Activated CD4-positive, alpha-beta memory T cell treated with anti-CD3 and anti-CD28 coated beads for 36 hours (primary cell): ENCODE data around the gene TMEM116. TPM values are rescaled to one million over a fixed set of nuclear protein-coding genes. Genes with fewer than 3 reads are reported as not detected.

Source experiments
- CTCF ChIA-PET: fragments of 350-600 bp; sonication (Branson Sonifier 250); formaldehyde crosslinking; loops from one replicate; lab custom pipeline; 2021; ENCODE audit warnings: antibody characterized with exemption, inconsistent platforms; lab: Charles Lee
- POLR2A ChIA-PET: fragments of 350-600 bp; sonication (Branson Sonifier 250); formaldehyde crosslinking; loops from one replicate; lab custom pipeline; 2021; ENCODE audit warnings: antibody characterized with exemption; lab: Charles Lee
- DNase-seq: peaks from one replicate; pipeline ENCODE4 v3.0.0-alpha.2; 2020
- H3K27ac Mint-ChIP-seq: one replicate; pipeline ENCODE4 v1.8.0; 2021; ENCODE audit warnings: mixed read lengths
- H3K27me3 Mint-ChIP-seq: one replicate; pipeline ENCODE4 v1.8.0; 2021; ENCODE audit warnings: mixed read lengths
- H3K36me3 Mint-ChIP-seq: one replicate; pipeline ENCODE4 v1.8.0; 2021; ENCODE audit warnings: mixed read lengths
- H3K4me1 Mint-ChIP-seq: one replicate; pipeline ENCODE4 v1.8.0; 2021; ENCODE audit warnings: low read depth, mixed read lengths
- H3K4me3 Mint-ChIP-seq: one replicate; pipeline ENCODE4 v1.8.0; 2021; ENCODE audit warnings: mild to moderate bottlenecking, mixed read lengths
- H3K9me3 Mint-ChIP-seq: one replicate; pipeline ENCODE4 v1.8.0; 2021; ENCODE audit warnings: mixed read lengths
- intact Hi-C: fragments of 100-400 bp; cut with micrococcal nuclease; formaldehyde crosslinking; loops from one replicate; pipeline ENCODE4 v1.15.1; 2023
- microRNA-seq: library from miRNA; unstranded; fragments of <30 nt; microRNA quantifications from one replicate; pipeline ENCODE4 v1.2.0, GENCODE V29; 2022; ENCODE audit warnings: borderline number of aligned reads, borderline microRNAs expressed, borderline replicate concordance
- total RNA-seq, 2 experiments: library from RNA; stranded (reverse); gene quantifications; one replicate each; pipeline ENCODE4 v1.2.3, GENCODE V29; 2021

Gene TMEM116
- total RNA-seq, 2 experiments from 2014 or later: 14.0 to 17.1 TPM

DNA sequence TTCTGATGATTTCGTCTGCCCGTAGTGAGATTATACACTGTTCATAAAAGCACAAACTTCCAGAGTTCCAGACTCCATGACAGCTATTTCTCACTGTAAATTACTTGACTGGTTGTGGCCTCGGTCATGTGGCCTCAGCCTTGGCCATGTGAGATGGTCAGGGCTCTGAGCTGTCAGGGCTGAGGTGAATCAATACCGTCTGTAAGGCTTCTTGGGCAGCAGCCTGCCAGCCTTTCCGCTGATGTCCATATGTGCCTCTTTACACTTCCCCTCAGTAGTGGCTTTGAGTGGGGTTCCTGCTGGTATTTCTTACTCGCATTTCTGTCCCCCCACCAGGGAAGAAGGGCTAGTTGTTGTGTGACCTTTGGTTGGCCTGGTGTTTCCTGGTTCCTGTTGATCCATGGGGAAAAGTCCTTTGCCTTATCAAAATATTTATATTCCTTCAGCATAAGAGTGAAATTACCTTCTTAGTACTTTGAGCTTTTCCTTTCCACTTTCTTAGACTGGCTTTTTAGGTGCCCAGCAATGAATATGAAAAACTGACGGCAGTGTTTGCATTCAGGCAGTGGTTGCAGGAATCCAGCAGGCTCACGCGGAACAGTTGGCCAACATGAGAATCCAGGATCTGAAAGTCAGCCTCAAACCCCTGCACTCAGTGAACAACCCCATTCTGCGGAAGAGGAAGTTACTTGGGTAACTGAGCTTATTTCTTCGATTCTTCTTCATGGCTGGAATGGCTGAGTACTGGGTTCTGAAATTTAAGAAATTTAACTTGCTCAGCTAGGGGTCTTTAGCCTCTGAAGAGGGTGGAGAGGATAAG, 124.8 kb downstream of the TMEM116 start:
- CTCF ChIA-PET: interaction anchor here (1.4 kb wide), 1 partner anchor 75 kb away, joined by 3 read pairs; no protein-coding TSS in a partner anchor
- intact Hi-C loops: no loop called here
- no peak overlapping the region for H3K27ac Mint-ChIP-seq
- no peaks in the 10 kb centered on the region for H3K9me3 Mint-ChIP-seq
- no peaks in the 10 kb centered on the region for H3K4me1 Mint-ChIP-seq
- H3K4me3 Mint-ChIP-seq: no peak overlapping the region
- peaks cover 59% of the 10 kb centered on the region for H3K36me3 Mint-ChIP-seq
- H3K27me3 Mint-ChIP-seq: no peaks in the 10 kb centered on the region
- POLR2A ChIA-PET: no interaction called here
- no peak for DNase-seq

DNA sequence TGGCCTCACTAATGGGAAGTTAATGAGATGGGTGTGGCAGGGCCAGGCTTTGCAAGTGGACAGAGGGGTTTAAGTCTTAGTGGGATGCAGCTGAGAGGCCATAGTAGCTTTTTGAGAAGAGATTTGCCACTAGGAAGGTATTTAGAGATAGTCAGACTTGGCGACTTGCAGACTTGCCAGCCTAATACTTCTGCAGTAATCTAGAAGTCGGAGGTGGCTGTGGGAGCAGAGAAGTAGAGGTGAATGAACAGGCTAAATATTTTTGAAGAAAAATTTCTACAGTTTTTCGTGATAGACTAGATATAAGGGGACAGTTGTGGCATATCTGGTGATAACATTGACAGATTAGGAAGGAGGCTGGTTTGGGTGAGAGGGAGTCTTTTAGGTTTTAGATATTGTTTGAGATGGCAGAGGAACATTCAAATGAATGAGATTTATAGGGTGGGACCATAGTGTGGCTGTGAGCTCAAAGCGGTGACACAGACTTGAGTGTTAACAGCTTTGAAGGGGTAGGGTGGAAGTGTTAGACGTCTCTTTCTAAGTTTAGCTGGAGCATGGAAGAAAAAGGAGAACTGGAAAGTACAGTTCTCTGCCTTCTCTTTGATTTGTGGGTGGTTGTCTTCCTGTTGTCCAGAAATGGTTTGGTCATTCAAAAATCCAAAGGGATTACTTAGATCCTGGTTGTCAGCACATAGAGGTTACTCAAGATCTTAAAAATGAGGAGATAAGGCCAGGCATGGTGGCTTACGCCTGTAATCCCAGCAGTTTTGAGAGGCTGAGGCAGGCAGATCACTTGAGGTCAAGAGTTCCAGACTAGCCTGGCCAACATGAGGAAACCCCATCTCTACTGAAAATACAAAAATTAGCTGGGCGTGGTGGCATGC, 126.1 kb downstream of the TMEM116 start:
- no peaks in the 10 kb centered on the region for H3K9me3 Mint-ChIP-seq
- no peak overlapping the region for H3K27ac Mint-ChIP-seq
- H3K4me3 Mint-ChIP-seq: no peak overlapping the region
- H3K36me3 Mint-ChIP-seq: peaks cover 57% of the 10 kb centered on the region
- H3K27me3 Mint-ChIP-seq: no peaks in the 10 kb centered on the region
- intact Hi-C loops: no loop called here
- no peak for DNase-seq
- H3K4me1 Mint-ChIP-seq: no peaks in the 10 kb centered on the region
- CTCF ChIA-PET: interaction anchor here (1.4 kb wide), 1 partner anchor 74 kb away, joined by 3 read pairs; no protein-coding TSS in a partner anchor
- POLR2A ChIA-PET: no interaction called here

DNA sequence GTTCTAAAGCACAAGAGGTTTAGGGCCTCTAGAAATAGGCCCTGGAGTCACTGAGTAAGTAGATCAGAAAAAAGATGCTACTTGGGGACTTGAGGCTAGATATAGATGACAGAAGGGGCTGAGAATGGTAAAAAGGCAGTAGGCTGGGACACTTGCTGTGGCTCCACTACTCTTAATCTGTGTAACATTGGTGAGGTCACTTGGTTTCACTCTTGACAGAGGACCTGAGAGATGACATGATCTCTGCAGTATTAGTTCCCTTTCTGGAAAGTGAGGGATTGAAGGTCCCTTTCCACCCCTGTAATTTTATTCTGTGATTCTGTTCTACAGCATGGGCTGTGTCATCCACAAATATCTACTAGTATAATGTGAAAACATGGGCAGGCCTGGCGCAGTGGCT, 131.2 kb downstream of the TMEM116 start:
- intact Hi-C loops: no loop called here
- Mint-ChIP-seq H3K27me3 (no peaks in the 10 kb centered on the region), H3K27ac (no peak overlapping the region), H3K4me1 (no peaks in the 10 kb centered on the region), H3K9me3 (no peaks in the 10 kb centered on the region), H3K4me3 (no peak overlapping the region), H3K36me3 (peaks cover 44% of the 10 kb centered on the region)
- DNase-seq: no peak
- POLR2A ChIA-PET: no interaction called here
- CTCF ChIA-PET: no interaction called here

Small RNA genes lying within 50 kb of the gene (microRNA-seq; reads per million reads assigned to microRNA genes)
- not detected for gene MIR3657

Other genes with a start within 250 kb of the TMEM116 start
- gene ALDH2, start 246.2 kb downstream of the TMEM116 start, total RNA-seq: 1 to 10 TPM; 1.9 to 3.1 TPM
- 10 to 100 TPM; 53.7 to 53.9 TPM for gene MAPKAPK5, start 170.9 kb downstream of the TMEM116 start, total RNA-seq
- gene ERP29, start 261 bp upstream of the TMEM116 start, total RNA-seq: 100 to 1,000 TPM; 102 to 104 TPM
- 10 to 100 TPM; 41.7 to 43.3 TPM for gene NAA25, start 95.6 kb upstream of the TMEM116 start, total RNA-seq
- 10 to 100 TPM; 56.4 to 61.8 TPM for gene TRAFD1, start 112.4 kb upstream of the TMEM116 start, total RNA-seq